TTC549 (cell line): ENCODE data around the gene PITPNM2.
"Not testable (repeated sequence)": the region's sequence is repeated elsewhere in the genome, so short reads cannot be mapped to it uniquely, and the experiment has no call there.

Experiments
- FAIRE-seq: peaks from 2 replicates; lab custom pipeline; 2012; peaks lifted over from hg19 to GRCh38; lab: Jason Lieb, UNC

PITPNM2 gene

DNA sequence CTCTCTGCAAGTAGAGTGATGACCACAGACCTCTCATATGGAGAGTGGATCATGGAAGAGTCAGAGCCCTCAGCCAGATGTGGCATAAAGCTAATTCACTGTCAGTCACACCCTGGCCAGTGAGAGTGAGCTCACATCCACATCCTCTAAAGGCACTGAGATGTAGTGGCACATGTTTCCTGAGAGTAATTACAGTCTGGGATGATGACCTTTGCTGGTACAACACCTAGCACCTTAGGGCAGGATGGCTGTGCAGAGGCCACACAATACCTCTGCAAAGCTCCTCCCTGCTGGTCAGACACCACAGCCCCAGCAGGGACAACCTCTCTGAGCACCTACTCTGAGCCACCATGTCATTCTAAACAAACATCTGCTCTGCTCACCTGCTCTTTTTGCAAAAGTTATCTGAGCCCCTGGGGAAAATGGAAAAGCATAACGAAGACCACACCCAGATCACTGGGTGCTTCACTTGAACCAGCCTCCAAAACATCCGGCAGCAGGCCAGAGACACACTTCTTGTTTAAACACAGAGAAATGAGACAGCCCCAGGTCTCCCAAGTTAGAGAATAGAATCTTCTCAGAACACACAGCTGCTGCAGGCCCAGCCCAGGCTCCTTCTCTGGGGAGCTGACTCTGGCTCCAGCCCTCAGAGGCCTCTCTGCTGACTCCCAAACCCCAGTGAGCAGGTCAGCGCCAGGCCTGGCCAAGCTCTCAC lies 30.3 kb downstream of the PITPNM2 start:
- no peak for FAIRE-seq

- FAIRE-seq: no peak
Observed at GRCh38 chr12:123119808-123120207, 31.1 kb downstream of the PITPNM2 start.

GRCh38 chr12:123118497-123118896 lies 32.4 kb downstream of the PITPNM2 start:
- FAIRE-seq: no peak

- no peak for FAIRE-seq
Observed at GRCh38 chr12:123115409-123116121, 35.3 kb downstream of the PITPNM2 start.

DNA sequence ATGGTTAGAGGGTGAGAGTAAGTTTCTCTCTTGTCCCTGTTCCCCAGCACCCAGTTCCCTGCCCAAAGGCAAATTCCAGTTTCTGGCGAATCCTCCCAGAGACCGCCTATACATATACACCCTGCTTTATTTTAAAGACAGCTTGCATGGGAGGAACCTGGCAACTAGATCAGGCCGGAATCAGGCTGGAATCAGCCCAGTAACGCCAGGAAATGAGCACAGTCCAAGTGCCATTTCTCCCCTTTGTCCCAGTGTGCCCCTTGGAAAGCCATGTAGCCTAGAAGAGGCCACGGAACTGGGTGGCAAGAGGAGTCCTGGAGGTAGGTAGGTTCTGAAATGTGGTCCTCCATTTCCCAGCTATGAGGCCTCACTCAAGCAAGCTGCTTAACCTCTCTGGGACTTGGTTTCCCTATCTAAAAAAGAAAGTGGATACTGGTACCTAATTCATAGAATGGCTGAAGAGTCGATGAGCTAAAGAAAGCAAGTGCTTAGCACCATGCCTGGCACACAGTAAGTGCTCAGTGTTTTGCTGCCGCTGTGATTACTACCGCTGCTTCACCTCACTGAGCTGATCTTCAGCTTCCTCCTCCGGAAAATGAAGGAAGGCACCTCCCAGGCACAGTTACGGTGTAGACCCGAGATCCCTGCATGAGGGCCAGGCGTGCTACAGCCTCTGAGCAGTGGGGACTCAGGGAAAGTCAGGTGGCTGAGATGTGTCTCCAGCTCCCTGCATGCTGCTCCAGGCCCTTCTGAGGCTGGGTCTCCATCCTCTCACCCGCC lies 36.4 kb downstream of the PITPNM2 start:
- no peak for FAIRE-seq

- no peak for FAIRE-seq
Observed at GRCh38 chr12:123113026-123113425, 37.9 kb downstream of the PITPNM2 start.

- FAIRE-seq: no peak
Observed at GRCh38 chr12:123111498-123112165, 39.3 kb downstream of the PITPNM2 start.

DNA sequence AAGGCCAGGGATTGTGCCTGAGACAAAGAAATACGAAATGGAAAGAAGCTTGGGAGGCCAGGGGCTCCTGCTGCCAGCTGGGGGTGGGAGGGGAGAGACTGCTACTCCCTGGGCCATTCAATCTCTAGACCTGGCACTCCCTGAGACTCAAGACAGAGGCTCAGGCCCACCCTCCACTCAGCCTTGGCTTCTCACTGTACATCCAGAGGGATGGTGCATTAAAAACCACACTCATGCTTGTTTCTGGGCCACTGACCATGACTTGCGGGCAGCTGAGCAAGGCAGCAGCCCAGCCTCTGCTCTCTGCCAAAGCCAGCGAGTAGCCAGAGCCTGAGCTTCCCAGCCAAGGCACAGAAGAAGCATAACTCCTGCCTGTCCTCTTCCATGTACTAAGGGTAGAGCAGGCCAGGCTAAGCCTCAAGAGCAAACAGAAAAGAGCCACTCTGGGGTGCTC lies 41.5 kb downstream of the PITPNM2 start:
- no peak for FAIRE-seq

GRCh38 chr12:123108682-123109066 lies 42.2 kb downstream of the PITPNM2 start:
- no peak for FAIRE-seq

DNA sequence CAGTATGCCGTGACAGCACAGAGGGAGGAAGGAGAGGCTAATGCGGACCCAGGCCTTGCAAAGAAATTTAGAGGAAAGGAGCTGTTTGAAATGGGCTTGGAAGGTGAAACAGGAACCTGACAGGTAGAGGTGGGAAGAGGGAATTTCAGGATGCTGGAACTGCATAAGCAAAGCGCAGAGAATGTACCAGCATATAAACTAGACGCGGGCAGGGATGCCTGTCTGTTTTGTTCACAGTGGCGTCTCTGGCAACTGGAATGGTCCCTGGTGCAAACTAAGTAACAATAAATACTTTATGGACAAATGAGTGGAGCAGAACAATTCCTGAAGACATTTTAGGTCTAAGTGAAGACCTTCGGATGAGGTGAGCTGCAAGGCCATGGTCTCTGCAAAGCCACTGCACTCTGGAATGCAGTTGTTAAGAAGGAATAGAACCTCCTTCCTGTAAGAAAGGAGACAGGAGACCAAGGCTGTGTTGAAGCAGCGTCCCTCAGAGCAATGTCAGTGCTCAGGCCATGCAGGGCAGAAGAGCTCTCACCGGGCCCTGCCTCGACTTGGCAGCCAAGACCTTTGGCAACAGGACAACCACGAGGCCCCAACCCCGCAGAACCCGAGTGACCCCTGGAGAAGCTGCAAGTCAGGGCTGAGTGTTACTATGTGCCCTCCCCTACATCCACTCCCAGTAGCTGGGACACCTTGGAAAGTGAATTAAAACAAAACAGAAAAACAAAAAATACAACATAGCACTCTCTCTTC lies 42.8 kb downstream of the PITPNM2 start:
- FAIRE-seq: no peak

DNA sequence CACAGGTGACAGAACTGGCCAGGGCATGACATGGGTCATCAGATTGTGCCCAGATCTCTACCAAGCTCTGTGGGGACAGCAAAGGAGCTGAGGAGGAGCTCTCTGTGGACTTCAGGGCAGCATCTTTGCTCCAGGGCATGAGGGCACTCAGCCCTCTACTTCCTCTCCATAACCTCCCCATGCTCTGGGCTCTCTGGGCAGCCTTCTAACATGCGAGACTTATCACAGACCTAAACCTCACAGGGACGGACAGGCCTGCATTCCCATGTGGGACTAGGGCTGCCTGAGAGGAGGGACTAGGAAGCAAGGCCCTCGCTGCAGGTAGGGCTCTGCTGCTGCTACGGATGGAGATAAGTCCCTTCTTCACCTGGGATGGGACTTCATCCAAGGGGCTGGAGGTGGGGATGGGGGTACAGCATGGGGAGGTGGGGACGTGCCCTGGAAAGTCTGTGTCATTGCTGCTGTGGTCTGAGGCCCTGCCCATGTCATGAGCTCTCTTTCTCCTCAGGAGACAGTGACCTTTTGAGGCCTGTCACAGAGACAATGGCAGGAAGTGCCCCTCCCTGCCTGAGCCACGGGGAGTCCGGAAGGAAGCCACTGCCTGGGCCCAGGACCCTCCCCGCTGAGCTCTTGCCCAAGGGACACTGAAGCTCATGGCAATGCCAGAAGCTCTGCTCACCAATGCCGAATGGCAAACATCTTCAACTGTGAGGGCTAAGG lies 44.1 kb downstream of the PITPNM2 start:
- FAIRE-seq: no peak

DNA sequence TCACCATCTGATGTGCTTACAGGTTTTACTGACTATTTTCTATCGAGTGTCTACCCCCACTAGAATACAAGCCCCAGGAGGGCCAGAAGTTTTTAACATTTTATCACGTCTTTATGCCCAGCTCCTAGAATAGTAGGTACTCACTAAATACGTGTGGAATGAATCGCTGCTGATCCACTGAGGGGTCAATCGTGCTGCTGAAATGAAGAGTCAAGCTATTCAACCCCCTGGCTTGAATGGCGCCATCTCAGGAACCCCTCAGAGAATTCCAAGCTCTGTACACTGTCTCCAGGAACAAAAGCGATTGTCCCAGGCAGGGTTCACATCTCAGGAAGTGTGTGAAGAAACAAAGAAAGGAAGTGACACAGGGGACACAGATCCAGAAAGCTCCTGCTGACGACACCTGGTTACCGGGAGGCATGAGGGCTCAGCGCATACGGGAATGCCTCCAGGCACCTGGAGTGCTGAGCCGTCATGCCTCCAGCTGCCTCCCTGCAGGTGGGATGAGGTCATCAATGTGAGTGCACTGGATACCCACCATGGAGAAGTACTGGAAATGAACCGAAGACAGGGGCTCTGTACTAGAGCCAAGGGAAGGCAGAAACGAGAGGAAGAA lies 45.6 kb downstream of the PITPNM2 start:
- FAIRE-seq: no peak

DNA sequence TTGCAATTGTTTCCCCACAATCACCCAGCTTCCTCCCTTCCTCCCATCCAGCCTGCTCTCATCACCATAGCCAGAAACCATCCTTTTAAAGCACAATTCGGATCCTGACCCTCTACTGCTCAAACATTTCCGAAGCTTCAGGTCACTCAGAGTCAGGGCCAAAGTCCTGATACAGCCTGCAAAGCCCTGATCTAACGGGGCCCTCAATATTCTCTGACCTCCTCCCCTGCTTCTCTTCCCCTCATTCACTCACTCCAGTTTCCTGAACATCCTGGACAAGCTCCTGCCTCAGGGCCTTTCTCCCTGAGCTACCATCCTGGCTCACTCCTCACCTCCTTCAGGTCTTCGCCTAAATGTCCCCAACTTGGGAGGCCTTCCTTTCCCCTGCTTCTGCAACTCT lies 46.1 kb downstream of the PITPNM2 start:
- FAIRE-seq: no peak

DNA sequence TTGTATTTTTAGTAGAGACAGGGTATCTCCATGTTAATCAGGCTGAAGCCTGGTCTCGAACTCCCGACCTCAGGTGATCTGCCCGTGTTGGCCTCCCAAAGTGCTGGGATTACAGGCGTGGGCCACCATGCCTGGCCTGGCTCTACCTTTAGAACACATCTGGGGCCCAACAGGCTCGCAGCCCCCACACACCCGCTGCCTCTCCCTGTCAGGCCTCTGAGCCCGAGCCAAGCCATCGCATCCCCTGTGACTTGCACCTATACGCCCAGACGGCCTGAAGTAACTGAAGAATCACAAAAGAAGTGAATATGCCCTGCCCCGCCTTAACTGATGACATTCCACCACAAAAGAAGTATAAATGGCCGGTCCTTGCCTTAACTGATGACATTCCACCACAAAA lies 46.8 kb downstream of the PITPNM2 start:
- not testable (repeated sequence) for FAIRE-seq

DNA sequence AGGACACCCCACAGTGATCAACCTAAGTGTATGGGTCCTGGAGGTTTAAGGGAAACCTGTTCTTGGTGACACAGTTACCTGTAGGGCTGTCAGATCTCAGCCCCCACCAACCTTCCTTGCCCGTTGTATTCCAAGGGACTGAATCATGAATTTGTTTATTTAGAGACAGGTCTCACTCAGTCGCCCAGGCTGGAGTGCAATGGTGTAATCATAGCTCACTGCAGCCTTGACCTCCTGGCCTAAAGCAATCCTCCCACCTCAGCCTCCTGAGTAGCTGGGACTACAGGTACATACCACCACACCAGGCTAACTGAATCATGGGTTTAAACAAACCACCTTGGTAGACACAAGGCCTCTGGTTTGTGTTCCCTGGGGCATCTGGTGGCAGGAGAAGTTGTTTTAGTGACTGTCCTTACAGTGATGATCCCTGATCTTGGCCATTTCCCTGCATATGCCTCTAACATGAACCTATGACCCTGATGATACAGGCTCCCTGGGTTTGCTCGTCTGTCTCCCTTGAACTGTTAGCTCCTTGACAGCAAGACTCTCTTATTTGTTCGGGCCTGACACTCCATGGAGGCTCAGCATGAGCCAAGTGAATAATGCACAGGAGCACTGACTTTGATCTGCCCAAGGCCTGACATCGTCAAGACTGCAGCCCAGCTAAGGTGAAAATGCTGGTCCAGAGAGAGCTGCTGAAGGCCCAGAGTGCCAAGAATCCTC lies 47.9 kb downstream of the PITPNM2 start:
- no peak for FAIRE-seq

DNA sequence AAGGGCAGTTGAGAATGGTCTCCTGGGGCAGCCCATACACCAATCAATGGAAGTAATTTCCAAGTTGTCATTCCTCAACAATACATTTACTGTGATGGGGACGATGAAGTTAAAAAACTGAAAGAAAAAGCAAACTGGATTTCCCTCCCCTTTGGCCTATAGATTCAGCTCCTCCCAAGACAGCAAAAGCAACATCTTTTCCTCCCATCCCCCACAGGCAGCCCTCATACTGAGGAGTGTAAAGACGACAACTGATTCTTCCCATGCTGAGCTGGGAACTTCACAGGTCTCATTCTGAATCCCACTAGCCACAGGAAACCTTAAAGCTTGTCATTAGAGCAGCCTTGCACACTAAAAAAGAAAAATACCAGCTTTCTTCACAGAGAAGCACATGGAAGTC lies 48.5 kb downstream of the PITPNM2 start:
- FAIRE-seq: no peak

- no peak for FAIRE-seq
Observed at GRCh38 chr12:123101526-123101925, 49.4 kb downstream of the PITPNM2 start.
